Ectodermal cell (in vitro differentiated cells): ENCODE measurements around the gene SEMA6D.

Source experiments
- H3K27ac ChIP-seq: 2 replicates; pipeline ENCODE4 v1.7.0; 2013; ENCODE audit warnings: mild to moderate bottlenecking, low read depth, low read length; ENCODE audit not compliant: insufficient read depth, poor library complexity, severe bottlenecking
- H3K27me3 ChIP-seq: 2 replicates; pipeline ENCODE4 v1.7.0; 2013; ENCODE audit warnings: mild to moderate bottlenecking, low read length; ENCODE audit not compliant: insufficient read depth, control insufficient read depth, poor library complexity, severe bottlenecking
- H3K36me3 ChIP-seq: one replicate; pipeline ENCODE4 v1.7.0; 2013; ENCODE audit warnings: low read length; ENCODE audit not compliant: control insufficient read depth, insufficient read depth
- H3K4me1 ChIP-seq: one replicate; pipeline ENCODE4 v1.7.0; 2013; ENCODE audit warnings: low read length; ENCODE audit not compliant: control insufficient read depth, insufficient read depth
- H3K4me3 ChIP-seq: 2 replicates; pipeline ENCODE4 v1.7.0; 2013; ENCODE audit warnings: low read depth, low read length, control low read depth; ENCODE audit not compliant: insufficient read depth
- H3K9me3 ChIP-seq: 2 replicates; pipeline ENCODE4 v1.7.0; 2013; ENCODE audit warnings: mild to moderate bottlenecking, low read length, moderate library complexity; ENCODE audit not compliant: control insufficient read depth
- WGBS, 2 experiments: methylation state at CpG; one replicate each; pipeline ENCODE4 v1.1.7; 2013; ENCODE audit warnings: missing lambda C conversion rate in 2 of 2; 5-methylcytosine and 5-hydroxymethylcytosine counted together

The SEMA6D gene

GRCh38 chr15:47688573-47689086 lies 28.7 kb upstream of the SEMA6D start:
- Histone ChIP-seq H3K4me1 (no peaks in the 10 kb centered on the region), H3K4me3 (no peak overlapping the region), H3K9me3 (no peaks in the 10 kb centered on the region), H3K36me3 (no peaks in the 10 kb centered on the region), H3K27me3 (no peaks in the 10 kb centered on the region), H3K27ac (no peak overlapping the region)
- 96 to 99% methylated on average over 3 to 4 of the region's 4 CpGs for WGBS, 2 experiments

DNA sequence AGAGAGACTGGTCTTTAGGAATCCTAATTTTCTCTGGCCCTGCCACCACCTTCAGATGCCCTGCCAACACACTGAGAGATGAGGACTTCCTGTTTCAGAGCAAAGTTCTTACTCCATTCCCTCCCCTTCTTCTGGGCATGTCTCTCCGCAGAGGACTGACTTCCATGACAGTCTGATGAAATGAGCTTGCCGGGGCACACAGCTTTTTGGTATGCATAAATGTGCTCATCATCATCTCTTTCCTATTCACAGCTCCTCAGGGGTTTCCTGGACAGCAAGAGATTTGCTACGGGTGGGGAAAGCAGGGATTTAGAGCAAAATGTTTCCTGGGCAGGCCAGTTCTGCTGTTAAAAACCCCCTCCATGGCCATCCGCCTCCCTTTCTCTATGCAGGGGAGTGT lies 27.6 kb upstream of the SEMA6D start:
- Histone ChIP-seq H3K36me3 (no peaks in the 10 kb centered on the region), H3K4me3 (no peak overlapping the region), H3K27ac (no peak overlapping the region), H3K4me1 (no peaks in the 10 kb centered on the region), H3K27me3 (no peaks in the 10 kb centered on the region), H3K9me3 (no peaks in the 10 kb centered on the region)
- WGBS, 2 experiments = 87 to 96% methylated on average over 4 of the region's 4 CpGs

- 93 to 96% methylated on average over 2 of the region's 2 CpGs for WGBS, 2 experiments
- H3K4me1 ChIP-seq = no peaks in the 10 kb centered on the region
- H3K36me3 ChIP-seq = no peaks in the 10 kb centered on the region
- no peaks in the 10 kb centered on the region for H3K27me3 ChIP-seq
- no peak overlapping the region for H3K4me3 ChIP-seq
- H3K9me3 ChIP-seq = no peaks in the 10 kb centered on the region
- H3K27ac ChIP-seq = no peak overlapping the region
Measured at GRCh38 chr15:47691882-47692281, 25.4 kb upstream of the SEMA6D start.

GRCh38 chr15:47696351-47696750 lies 21.0 kb upstream of the SEMA6D start:
- Histone ChIP-seq H3K27me3 (no peaks in the 10 kb centered on the region), H3K4me1 (no peaks in the 10 kb centered on the region), H3K36me3 (no peaks in the 10 kb centered on the region), H3K27ac (no peak overlapping the region), H3K9me3 (no peaks in the 10 kb centered on the region), H3K4me3 (no peak overlapping the region)
- 93 to 100% methylated on average over 2 of the region's 2 CpGs for WGBS, 2 experiments

GRCh38 chr15:47705281-47705997 lies 11.9 kb upstream of the SEMA6D start:
- WGBS, 2 experiments = 92 to 97% methylated on average over 5 to 8 of the region's 8 CpGs
- Histone ChIP-seq H3K36me3 (no peaks in the 10 kb centered on the region), H3K4me1 (no peaks in the 10 kb centered on the region), H3K27ac (no peak overlapping the region), H3K27me3 (no peaks in the 10 kb centered on the region), H3K9me3 (no peaks in the 10 kb centered on the region), H3K4me3 (no peak overlapping the region)

GRCh38 chr15:47707391-47707790 lies 9.9 kb upstream of the SEMA6D start:
- Histone ChIP-seq H3K4me1 (no peaks in the 10 kb centered on the region), H3K36me3 (no peaks in the 10 kb centered on the region), H3K4me3 (no peak overlapping the region), H3K27me3 (no peaks in the 10 kb centered on the region), H3K27ac (no peak overlapping the region), H3K9me3 (no peaks in the 10 kb centered on the region)
- 94% methylated on average over 5 of the region's 5 CpGs for WGBS, 2 experiments

- H3K9me3 ChIP-seq = no peaks in the 10 kb centered on the region
- no peaks in the 10 kb centered on the region for H3K27me3 ChIP-seq
- H3K4me3 ChIP-seq = no peak overlapping the region
- no peaks in the 10 kb centered on the region for H3K36me3 ChIP-seq
- WGBS, 2 experiments = 94 to 95% methylated on average over 3 of the region's 3 CpGs
- no peaks in the 10 kb centered on the region for H3K4me1 ChIP-seq
- no peak overlapping the region for H3K27ac ChIP-seq
Measured at GRCh38 chr15:47708161-47708980, 8.9 kb upstream of the SEMA6D start.

DNA sequence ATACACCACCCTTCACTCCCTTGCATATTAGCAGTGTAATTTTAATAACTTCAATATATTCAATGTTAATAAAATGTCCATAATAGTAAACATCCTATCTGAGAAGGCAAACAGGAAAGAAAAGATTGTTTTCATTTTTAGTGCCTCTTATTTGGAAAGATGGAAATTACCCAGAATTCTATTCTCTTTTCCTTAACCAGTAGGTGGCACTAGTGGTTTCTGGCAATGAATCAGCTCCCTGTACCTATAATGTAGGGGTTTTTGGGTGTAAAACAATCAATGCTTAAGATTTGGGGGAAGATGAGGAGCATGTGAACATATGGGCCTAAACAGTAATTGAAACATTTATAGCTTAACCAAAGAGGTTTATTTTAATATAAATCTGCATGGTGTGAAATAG lies 5.7 kb upstream of the SEMA6D start:
- no peaks in the 10 kb centered on the region for H3K27me3 ChIP-seq
- no peaks in the 10 kb centered on the region for H3K36me3 ChIP-seq

DNA sequence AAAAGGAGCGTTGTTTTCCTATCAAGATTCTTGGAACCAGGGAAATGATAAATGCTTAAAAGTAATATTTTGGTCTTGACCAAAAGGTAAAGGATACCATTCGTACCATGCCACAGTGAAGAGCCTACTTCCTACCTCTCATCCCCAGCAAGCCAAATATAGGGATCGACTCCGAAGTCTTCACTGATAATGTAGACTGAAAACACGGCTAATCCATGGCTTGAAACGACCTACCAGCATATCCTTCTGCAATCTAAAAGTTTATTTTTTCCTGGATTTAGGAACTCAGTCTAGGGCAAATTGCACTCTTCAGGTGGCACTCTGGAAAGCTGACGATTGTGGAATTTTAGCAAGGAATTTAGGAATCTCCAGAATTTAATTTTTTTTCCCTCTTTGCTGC lies 1.9 kb upstream of the SEMA6D start:
- H3K36me3 ChIP-seq = no peaks in the 10 kb centered on the region
- 91 to 93% methylated on average over 6 of the region's 7 CpGs for WGBS, 2 experiments
- peaks cover 20% of the 10 kb centered on the region for H3K27me3 ChIP-seq
- H3K9me3 ChIP-seq = no peaks in the 10 kb centered on the region
- H3K4me1 ChIP-seq = peaks cover 11% of the 10 kb centered on the region
- no peak overlapping the region for H3K27ac ChIP-seq
- H3K4me3 ChIP-seq = no peak overlapping the region

More for the DNA sequence above, 5.7 kb upstream of the SEMA6D start:
- no peaks in the 10 kb centered on the region for H3K9me3 ChIP-seq
- H3K4me1 ChIP-seq = peaks cover 3% of the 10 kb centered on the region
- H3K27ac ChIP-seq = no peak overlapping the region
- no peak overlapping the region for H3K4me3 ChIP-seq

DNA sequence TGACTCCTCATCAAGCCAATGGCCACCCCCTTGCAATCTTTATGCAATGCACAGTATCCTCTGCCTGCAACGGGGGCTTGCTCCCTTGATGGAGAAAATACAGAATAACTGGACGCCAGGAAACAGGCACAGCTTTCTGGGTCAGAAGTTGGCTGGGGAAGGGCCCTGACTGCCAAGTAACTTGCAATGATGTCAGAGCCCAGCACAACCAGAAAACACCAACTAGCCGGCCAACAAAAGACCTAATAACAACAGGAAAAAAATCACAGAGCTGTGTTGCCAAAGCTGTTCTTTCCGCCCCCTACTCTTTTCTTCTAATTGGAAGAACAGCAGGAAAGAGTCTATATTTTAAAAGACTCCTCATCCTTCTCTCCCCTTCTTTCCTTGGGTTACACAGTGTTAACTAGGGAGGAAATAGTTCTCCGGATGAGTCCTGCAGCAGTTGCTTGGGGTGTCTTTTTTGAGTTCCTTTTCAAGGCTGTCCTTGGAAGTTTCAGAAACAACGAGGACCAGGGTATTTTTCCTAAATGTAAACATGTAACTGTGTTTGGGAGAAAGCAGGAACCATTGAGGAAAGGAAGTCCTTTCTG lies 1.4 kb upstream of the SEMA6D start:
- H3K27ac ChIP-seq = peak overlapping the region; percentile 38
- H3K36me3 ChIP-seq = no peaks in the 10 kb centered on the region
- H3K4me3 ChIP-seq = no peak overlapping the region
- 52 to 54% methylated on average over 6 of the region's 6 CpGs for WGBS, 2 experiments
- peaks cover 11% of the 10 kb centered on the region for H3K4me1 ChIP-seq
- no peaks in the 10 kb centered on the region for H3K9me3 ChIP-seq
- H3K27me3 ChIP-seq = peaks cover 23% of the 10 kb centered on the region
